OCI-M2 (cell line): ENCODE measurements around the gene FRMD7.
"Not testable (repeated sequence)": the region's sequence is repeated elsewhere in the genome, so short reads cannot be mapped to it uniquely, and the experiment has no call there.

Experiments
- DNase-seq: peaks from one replicate; lab custom pipeline; 2025; ENCODE audit not compliant: unreplicated experiment; lab: John Stamatoyannopoulos, UW

The FRMD7 gene

DNA sequence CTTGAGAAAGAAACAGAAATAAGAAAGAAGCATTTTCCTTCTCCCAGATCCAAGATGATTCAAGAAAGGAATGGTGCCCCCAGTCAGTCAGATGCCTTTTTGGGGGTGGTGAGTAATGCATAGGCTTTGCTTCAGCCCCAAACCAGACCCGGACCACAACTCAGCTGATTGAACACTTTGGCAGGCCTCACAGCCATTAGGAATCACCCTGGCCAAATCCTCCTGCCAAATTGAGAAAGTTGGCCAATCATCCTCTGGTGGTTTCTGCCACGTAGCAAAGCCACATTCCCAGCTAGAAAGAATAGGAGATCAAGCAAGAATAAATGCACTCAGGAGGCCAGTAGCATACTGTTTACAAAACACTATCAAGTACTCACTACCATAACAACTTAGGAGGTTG lies 33.7 kb downstream of the FRMD7 start:
- DNase-seq, result no peak

DNA sequence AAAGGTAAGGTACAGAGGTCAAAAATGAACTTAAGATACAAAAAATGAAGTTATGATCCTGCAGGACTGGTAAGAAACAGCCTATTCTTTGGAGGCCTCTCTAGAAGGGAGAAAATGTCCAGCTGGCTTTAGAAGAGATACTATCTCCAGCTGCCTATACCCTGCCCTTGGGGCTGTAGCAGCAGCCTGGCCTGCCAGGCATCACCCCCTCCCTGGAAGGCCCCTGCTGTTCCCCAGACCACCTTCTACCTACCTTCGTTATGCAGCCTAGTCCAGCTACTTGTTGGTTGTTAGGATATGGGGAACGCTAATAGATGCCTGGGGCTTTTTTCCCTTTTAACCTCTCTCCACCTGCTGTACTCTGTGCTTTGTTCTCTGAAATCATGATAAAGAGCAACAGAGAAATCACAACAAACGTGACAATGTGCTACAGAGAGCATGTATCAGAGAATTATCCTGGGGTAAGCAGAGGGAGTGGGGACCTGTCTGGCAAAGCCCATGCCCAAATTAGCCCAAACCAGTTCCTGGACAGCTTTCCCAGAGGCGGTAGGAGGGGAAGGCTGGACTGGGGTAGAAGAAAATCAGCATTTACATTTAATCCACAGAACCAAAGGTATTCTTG lies 34.5 kb downstream of the FRMD7 start:
- DNase-seq, result no peak

DNA sequence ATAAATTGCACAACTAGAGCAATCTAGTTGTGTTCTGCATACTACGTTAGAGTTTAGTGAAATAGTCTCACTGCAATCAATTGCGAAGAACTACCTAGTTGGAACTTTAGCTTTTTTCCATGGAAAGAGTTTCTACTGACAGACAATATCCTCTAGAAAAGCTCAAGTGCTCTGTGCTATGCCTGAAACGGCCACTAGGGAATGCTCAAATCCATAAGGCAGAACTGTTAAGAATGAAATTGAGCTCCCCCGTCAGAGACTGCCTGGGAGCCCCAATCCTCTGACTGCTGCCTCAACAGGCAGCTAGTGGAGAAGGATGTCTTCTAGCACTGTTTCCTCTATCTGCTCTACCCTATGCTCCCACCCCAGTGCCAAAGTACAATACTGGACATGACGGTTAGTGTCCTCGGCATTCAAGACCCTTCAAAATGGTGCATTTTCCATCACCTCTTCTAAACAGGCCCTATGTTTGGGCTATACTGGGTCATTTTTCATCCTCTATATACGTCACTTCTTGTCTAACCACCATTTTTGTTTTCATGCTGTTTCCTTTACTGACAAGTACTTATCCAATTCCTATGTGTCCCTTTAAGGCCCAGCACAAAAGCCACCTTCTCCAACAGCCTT lies 35.3 kb downstream of the FRMD7 start:
- no peak for DNase-seq

DNA sequence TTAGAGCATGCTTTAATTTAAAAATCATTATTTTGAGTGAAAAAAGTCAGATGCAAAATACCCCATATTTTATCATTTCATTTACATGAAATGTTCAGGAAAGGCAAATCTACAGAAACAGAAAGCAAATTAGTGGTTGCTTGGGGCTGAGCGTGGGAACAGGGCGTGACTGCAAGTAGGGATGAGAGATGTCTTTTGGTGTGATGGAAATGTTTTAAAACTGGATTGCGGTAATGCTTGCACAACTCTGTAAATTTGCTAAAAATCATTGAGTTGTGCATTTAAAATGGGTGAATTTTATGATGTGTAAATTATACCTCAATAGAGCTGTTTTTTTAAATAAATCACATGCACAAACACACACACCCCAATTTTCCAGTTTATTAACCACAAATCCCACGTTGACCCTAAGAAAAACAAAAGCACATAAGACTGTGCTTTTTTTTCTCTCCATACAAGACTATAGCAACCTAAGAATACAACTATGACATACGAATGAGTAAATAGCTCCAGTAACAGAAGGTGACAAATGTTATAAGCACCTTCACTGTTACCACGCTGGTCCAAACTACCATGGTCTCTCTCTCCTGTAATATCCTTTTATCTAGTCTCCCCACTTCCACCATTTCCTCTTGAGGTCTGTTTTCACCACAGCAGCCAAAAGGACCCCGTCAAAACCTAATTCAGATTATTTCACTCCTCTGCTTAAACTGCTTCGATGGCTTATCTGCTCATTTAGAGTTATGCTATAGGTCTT lies 37.2 kb downstream of the FRMD7 start:
- no peak for DNase-seq

DNA sequence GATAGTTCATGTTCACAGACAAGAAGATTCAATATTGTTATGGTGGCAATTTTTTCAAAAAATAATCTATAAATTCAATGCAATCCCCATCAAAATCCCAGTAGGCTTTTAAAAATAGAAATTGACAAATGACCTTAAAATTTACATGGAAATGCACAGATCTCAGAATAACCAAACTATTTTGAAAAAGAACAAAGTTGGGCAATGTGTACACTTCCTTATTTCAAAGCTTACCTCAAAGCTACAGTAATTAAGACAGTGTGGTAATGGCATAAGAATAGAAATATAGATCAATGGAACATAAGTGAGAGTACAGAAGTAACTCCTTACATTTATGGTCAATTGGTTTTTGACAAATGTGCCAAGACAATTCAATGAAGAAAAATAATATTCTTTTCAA lies 39.0 kb downstream of the FRMD7 start:
- DNase-seq, result no peak

DNA sequence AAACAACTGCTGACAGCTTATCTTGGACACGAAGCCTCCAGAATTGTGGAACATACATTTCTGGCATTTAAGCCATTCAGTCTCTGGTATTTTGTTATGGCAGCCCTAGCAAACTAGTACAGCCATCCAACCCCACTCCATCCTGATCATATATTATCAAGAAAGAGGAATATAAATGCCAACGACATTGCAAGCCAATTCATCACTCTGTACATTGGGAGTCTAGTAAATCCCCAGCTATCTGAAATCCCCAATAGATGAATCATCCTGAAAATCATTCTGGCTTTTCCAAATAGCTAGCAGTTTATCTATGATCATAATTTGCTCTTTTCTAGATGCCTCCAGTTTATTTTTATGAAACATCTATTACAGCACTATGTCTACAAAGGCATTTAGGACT lies 41.1 kb downstream of the FRMD7 start:
- DNase-seq, result no peak

DNA sequence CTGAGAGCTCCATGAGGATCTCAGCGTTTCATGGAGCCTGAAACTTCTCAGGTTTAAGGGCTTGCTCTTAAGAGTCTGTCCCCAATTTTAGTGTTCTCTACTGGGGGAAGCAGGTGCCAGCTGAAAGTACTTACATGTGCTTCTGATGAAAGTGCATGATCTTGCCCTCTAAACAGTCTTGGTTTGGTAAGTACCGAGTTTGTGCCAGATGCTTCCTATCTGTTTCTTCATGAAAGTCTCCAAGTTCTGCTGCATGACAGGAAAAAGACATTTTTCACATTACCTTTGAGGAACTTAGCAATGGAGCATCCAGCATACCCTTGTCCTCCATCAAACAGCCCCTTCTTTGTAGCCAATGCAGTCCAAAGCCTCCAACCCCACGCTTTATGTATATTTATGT lies 42.0 kb downstream of the FRMD7 start:
- no peak for DNase-seq

DNA sequence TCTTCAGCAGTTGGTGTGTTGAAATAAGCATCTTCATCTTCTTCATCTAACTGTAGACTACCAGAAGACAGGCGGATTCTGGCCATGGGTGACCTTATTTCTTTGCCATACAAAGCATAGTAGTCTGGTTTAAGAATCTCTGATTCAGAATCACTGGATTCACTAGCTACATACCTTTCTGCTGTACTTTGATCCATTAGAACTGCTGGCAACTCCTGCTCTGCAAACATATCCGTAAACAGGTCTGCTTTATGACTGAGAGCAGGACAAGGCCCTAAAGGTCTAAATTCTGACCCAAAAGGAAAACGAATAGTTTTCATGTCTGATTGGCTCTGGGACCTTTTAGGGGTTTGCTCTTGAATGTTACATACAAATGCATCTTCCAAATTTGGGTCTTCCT lies 49.9 kb downstream of the FRMD7 start:
- DNase-seq, result no peak

DNA sequence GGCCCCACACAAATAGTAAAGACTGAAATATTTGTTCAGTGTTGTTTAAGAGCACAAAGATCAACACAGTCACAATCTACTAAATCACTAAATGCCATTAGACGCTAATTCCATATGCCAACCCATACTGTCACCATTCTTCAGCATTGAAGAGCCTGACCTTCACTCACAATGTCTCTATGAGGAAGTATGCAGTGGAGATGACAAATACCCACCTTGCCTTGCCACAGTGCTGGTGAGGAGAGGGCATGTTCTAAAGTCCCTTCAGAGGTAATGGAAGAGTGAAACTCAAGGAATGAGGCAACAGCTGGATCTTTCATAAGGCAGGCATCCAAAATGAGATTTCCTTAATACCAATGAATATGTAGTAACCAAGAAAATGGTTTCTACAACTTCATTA lies 50.4 kb downstream of the FRMD7 start:
- DNase-seq, result no peak

DNA sequence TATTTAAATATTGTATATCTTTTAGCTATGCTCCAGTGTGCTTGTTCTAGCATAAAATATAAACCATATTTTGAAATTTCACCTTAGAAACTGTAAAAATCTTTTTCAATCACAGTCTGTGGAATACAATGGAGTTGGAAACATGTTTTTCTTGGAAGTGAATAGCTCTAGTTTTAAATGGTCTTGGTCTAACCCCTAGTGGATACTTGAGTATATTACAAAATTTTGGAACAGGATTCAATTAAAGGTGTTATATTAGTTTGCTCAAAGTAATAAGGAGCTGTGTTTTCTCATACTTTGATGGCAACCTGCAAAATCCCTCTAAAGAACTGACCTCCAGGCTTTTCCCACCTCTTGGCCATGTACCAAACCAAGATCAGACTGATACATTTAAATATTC lies 56.6 kb downstream of the FRMD7 start:
- DNase-seq, result no peak

DNA sequence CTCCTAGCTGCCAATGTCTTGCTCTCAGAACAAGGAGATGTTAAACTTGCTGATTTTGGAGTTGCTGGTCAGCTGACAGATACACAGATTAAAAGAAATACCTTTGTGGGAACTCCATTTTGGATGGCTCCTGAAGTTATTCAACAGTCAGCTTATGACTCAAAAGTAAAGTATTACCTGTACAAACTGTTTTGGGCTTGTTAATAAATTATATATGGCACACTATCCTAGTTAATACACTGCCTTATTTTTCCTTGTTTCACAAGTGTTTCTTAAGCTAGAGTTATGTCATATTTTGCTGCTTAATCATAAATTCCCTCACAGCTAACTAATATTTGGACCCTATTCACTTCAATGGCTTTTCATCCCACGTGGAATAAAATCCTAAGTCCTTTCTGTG lies 59.4 kb downstream of the FRMD7 start:
- no peak for DNase-seq

DNA sequence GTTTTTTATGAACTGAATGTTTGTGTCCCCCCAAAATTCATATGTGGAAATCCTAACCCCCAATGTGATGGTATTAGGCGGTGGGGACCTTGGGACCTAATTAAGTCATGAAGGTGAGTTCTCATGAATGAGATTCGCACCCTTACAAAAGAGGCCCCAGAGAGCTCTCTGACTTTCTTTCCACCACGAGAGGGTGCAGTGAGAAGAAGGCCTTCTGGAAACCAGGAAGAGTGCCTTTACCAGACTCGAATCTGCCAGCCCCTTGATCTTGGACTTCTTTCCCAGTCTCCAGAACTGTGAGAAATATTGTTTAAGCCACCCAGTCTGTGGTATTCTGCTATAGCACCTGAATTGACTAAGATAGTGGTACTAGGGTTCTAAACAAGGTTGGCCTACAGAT lies 64.0 kb downstream of the FRMD7 start:
- no peak for DNase-seq

DNA sequence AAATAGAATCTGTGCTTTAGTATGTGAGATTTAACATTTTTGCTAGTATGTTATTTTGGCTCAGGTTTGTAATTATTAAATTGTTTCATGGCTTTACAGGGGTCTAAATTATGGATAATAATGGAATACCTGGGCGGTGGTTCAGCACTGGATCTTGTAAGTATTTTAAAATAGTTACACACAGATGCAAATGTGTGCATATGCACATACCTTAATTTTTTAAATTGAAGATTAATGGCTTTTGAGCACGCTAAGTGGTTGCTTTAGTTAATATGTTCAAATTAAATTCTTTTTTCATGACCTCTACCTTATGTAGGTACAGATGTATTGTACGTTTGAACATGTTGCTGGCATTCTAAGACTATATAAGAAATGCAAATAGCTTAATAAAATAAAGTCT lies 64.5 kb downstream of the FRMD7 start:
- no peak for DNase-seq

DNA sequence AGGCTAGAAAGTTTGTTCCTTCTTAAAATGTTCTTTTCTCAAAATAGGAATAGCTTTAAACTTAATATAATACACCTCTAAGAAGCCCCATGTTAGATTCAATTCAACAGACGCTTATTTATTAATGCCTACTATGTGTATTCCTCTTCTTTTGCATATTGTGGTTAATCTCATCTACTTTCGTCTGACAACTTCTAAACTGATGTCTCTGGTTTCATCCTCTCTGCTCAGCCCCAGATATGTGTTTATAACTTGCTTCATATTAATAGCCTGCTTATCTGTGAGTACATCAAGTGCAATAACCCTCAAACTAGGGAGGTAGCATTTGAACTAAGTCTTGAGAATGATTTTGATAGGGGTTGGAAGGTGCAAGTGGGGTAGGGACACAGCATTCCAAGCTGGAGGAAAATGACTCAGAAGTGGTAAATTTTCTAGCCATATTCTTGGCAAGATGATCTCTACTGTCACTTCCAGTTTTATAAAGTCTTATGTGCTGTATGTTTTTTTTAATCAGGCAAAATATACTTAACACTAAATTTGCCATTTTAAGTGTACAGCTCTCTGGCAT lies 67.8 kb downstream of the FRMD7 start:
- no peak for DNase-seq

DNA sequence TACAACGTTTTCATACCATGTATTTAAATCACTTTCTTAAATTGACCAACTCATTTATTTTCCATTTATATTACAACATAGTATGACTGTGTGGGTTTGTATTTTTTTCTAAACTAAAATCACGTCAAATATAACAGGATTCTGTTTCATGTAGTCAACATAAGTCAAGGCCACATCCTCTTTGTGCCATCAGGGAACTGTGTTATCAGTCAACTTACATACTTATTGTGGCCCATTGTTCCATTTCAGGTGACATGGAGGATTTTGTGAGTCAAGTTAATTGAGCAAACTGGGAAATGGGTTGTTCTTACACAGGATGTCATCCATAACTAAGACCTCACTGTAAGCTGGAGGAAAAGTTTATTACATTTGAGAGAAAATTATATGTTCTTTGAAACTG lies 68.8 kb downstream of the FRMD7 start:
- no peak for DNase-seq

DNA sequence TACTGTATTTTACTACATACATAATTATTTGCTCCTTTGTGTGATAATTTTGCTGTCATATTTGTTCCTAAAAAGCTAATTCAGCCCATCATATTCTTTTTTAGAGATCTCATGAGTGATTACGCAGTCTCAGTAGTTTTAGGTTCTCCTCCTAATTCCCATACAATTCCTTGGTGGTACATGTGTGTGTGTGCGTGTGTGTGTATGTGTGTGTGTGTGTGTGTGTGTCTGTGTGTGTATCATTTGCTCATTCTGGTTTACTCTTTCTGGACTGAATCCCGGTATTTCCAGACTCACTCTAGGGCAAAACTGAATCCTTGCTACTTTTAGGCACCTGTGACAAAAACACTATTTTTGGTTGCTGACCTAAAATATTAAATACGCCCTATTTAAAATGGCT lies 69.8 kb downstream of the FRMD7 start:
- no peak for DNase-seq

DNA sequence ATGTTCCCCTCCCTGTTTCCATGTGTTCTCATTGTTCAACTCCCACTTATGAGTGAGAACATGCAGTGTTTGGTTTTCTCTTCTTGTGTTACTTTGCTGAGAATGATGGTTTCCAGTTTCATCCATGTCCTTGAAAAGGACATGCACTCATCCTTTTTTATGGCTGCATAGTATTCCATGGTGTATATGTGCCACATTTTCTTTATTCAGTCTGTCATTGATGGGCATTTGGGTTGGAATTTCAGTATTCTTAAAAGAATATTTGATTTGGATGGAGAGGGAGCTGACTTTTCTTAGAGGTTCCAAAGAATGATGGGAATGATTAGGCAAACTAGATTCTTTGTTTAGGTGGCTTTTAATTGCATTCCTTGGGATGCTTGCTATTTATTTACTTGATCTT lies 76.0 kb downstream of the FRMD7 start:
- not testable (repeated sequence) for DNase-seq

DNA sequence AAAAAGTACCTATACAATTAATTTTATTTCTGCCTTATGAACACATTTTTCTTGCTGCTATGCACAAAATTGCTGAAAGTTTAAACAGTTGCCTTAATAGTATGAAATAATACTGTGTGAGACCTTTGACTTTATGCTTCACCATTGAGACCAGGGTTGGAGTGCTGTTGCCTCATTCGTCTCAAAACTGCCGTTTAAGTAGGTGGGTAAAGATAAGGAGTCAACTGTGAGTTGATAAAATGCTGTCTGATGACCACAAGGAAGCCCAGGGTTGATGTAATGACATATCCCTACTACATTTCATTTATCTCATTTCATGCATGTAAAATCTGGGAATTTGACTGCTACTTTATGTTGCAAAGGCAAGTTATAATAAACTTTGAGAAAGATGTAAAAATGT lies 81.3 kb downstream of the FRMD7 start:
- no peak for DNase-seq

DNA sequence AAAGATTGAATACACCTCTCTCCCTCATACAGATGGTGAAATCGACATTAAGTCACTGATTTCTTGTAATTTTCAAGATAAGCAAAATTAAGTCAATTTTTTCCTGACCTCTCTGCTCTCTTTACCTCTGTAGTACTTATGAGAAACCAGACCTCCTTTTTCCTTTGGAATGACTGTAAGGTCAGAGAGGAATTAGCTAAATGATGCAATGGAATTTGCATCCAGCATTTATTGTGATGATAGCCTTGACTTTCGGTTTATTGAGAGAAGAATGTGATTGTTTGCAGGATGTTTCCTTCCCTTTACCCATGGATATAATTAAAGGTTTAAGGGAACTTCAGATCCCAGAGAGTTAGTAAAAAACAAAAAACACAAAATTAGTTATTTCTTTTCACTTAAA lies 82.4 kb downstream of the FRMD7 start:
- no peak for DNase-seq

DNA sequence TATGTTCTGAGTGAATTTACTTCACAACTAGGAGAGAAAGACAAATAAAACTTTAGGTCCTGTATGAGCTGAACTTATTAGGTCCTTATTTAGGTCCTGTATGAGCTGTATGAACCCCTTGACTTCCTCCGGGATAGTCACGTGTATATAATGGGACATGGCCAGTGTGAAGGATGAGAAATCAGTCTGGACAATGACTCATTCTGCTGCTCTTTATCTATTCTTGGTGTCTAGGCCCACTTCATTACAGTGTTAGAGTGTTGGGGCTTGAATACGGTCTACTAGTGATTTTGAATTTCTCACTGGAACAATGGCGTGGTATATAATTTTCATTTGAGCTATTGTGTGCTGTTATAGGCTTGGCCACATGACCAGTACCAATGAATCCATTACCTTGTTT lies 82.9 kb downstream of the FRMD7 start:
- DNase-seq, result no peak

DNA sequence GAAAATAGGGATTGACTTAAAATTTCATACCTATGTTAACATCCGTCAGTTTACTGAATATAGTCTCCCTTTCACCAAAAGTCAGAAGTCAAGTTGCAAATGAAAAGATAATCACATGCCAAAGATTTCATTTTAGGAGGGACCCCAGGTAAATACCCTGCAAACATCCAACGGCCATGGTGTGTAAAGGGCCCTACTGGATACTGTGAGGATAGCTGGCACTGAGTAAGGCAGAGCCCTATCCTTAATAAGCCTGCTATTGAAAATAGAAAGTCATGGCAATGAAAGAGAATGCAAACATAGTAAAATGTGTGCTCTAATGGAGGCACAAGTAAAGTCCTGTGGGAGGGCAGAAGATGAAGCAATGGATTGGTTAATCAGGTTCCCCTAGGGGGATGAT lies 83.8 kb downstream of the FRMD7 start:
- no peak for DNase-seq

DNA sequence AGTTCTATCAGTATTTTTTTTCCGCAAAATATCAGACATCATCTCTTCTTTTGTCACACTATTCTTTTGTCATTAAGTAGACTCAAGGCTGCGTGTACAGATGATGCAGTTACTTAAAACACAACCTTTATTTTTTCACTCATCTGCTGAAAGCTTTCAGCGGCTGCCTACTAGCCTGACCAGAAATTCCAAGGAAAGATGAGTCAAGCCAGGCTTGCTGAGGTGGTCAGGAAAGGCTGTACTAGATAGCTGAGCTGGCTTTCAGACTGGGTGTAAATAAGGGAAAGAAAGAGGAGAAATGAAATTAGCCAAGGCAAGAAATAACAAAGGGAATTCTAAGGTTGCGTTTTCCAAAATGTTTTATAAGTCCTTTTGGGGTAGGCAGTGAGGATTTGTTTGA lies 86.8 kb downstream of the FRMD7 start:
- DNase-seq, result no peak
